ENCODE results near the gene RECK.

Gene RECK

GRCh38 chr9:36137392-36138004, 100.8 kb downstream of the RECK start:
- TF ChIP-seq TAF1 (IDR thresholded peaks at IDR 0.05; ENCODE audit: borderline replicate concordance, insufficient read depth, low read length) (no peak), POLR2AphosphoS5 (IDR thresholded peaks at IDR 0.05; ENCODE audit: low read depth, low read length) (no peak), REST (IDR thresholded peaks at IDR 0.05; ENCODE audit: insufficient read depth in 1 of 2, low read depth in 2 of 2, low read length in 2 of 2) (no peak), SIN3A (IDR thresholded peaks at IDR 0.05; ENCODE audit: borderline replicate concordance, insufficient read depth, low read length) (no peak), FOXP2 (optimal IDR thresholded peaks at IDR 0.05; ENCODE audit: borderline replicate concordance, extremely low read depth, extremely low read length, insufficient read depth) (no peak)

GRCh38 chr9:36138496-36138895, 101.8 kb downstream of the RECK start:
- TF ChIP-seq SIN3A (IDR thresholded peaks at IDR 0.05; ENCODE audit: borderline replicate concordance, insufficient read depth, low read length) (no peak), REST (IDR thresholded peaks at IDR 0.05; ENCODE audit: insufficient read depth in 1 of 2, low read depth in 2 of 2, low read length in 2 of 2) (no peak), FOXP2 (optimal IDR thresholded peaks at IDR 0.05; ENCODE audit: borderline replicate concordance, extremely low read depth, extremely low read length, insufficient read depth) (no peak), TAF1 (IDR thresholded peaks at IDR 0.05; ENCODE audit: borderline replicate concordance, insufficient read depth, low read length) (no peak), POLR2AphosphoS5 (IDR thresholded peaks at IDR 0.05; ENCODE audit: low read depth, low read length) (no peak)

DNA sequence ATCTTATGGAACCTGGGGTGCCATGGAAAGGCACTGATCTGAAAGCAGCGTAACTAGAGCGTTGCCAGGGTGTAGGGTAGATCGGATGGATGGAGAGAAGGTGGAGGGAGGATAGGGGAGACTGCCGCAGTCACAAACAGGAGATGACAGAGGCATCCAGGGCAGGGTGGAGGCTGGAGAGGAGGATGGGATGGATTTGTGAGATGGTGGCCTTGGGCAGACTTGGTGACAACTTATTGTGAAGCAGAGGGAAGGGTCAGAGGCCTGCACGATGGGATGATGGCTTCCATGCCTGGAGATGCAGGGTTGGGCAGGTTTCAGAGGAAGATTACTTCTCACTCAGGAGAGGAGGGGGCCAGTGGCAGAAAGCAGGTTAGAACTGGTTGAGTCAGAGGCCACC, 102.2 kb downstream of the RECK start:
- no peak for TF ChIP-seq SIN3A (IDR thresholded peaks at IDR 0.05; ENCODE audit: borderline replicate concordance, insufficient read depth, low read length)
- TF ChIP-seq REST (IDR thresholded peaks at IDR 0.05; ENCODE audit: insufficient read depth in 1 of 2, low read depth in 2 of 2, low read length in 2 of 2), result no peak
- no peak for TF ChIP-seq FOXP2 (optimal IDR thresholded peaks at IDR 0.05; ENCODE audit: borderline replicate concordance, extremely low read depth, extremely low read length, insufficient read depth)
- TF ChIP-seq TAF1 (IDR thresholded peaks at IDR 0.05; ENCODE audit: borderline replicate concordance, insufficient read depth, low read length), result no peak
- TF ChIP-seq POLR2AphosphoS5 (IDR thresholded peaks at IDR 0.05; ENCODE audit: low read depth, low read length), result no peak

- TF ChIP-seq SIN3A (IDR thresholded peaks at IDR 0.05; ENCODE audit: borderline replicate concordance, insufficient read depth, low read length) (no peak), REST (IDR thresholded peaks at IDR 0.05; ENCODE audit: insufficient read depth in 1 of 2, low read depth in 2 of 2, low read length in 2 of 2) (no peak), TAF1 (IDR thresholded peaks at IDR 0.05; ENCODE audit: borderline replicate concordance, insufficient read depth, low read length) (no peak), FOXP2 (optimal IDR thresholded peaks at IDR 0.05; ENCODE audit: borderline replicate concordance, extremely low read depth, extremely low read length, insufficient read depth) (no peak), POLR2AphosphoS5 (IDR thresholded peaks at IDR 0.05; ENCODE audit: low read depth, low read length) (no peak)
These were observed 103.7 kb downstream of the RECK start for GRCh38 chr9:36140086-36141084.

All from PFSK-1 (cell line).